GM06990 (cell line): Measurements from ENCODE around the gene ADCYAP1R1.

Source experiments
- DNase-seq: peaks from one replicate; pipeline ENCODE4 v3.0.0-alpha.2; 2011; ENCODE audit not compliant: insufficient read length; ENCODE audit errors: extremely low read depth
- H3K27me3 ChIP-seq: replicated peaks from 2 replicates; pipeline ENCODE4 v1.6.0; 2011; ENCODE audit warnings: low read length; ENCODE audit not compliant: control insufficient read depth, insufficient read depth
- H3K36me3 ChIP-seq: 2 replicates; pipeline ENCODE4 v1.5.1; 2011; ENCODE audit warnings: low read length; ENCODE audit not compliant: control insufficient read depth, insufficient read depth
- H3K4me3 ChIP-seq: replicated peaks from 2 replicates; pipeline ENCODE4 v1.5.1; 2011; ENCODE audit warnings: low read depth, mild to moderate bottlenecking, control low read depth, low read length
- TF ChIP-seq, protein P1 (sequence below): IDR thresholded peaks from 2 replicates; pipeline ENCODE4 v1.5.1; 2011; ENCODE audit warnings: low read length, control low read depth, mild to moderate bottlenecking, inconsistent platforms; ENCODE audit not compliant: insufficient read depth, poor library complexity, severe bottlenecking

Gene ADCYAP1R1

DNA sequence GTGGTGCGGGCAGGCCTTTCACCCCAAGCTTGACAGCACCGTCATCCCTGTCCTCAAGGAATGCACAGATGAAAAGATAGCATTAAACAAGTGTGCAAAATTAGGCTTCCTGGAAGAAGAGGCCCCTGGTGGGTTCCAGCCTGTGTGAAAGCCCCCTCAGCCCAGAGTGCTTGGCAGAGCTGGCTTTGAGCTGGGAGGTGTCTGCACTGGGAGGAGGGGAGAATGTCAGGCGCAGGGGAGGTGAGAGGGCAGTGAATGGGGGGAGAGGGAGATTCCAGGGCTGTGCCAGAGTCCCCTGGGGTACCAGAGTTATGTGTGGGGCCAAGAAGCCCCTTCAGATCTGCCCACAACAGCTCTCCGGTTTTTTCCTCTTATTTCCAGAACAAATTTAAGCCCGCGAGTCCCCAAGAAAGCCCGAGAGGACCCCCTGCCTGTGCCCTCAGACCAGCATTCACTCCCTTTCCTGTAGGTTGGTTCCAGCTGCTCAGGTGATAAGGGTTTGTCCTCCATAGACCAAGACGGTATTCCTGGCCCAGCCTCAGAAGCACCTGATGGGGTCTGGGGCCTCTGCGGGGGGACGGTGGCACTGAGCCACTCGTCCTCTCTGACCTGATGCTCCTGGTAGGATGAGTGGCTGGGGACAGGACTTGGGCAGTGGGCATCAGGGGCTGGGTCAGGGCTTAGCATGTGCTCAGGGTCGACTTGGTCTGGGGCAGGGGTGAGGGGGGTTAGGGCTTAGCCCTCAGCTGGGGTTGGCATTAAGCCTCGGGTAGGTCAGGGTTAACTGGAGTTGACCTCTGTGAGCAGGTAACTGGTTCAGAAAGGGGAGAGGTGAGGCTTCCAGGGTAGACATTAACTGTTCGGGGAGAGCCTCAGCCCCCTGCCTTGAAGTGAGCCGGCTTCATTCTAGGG lies 43.4 kb downstream of the ADCYAP1R1 start:
- Histone ChIP-seq H3K27me3 (no peaks in the 10 kb centered on the region; the same call in none of the 2 replicates), H3K4me3 (no peak overlapping the region), H3K36me3 (no peaks in the 10 kb centered on the region)
- no peak for DNase-seq
- TF ChIP-seq, protein P1, sequence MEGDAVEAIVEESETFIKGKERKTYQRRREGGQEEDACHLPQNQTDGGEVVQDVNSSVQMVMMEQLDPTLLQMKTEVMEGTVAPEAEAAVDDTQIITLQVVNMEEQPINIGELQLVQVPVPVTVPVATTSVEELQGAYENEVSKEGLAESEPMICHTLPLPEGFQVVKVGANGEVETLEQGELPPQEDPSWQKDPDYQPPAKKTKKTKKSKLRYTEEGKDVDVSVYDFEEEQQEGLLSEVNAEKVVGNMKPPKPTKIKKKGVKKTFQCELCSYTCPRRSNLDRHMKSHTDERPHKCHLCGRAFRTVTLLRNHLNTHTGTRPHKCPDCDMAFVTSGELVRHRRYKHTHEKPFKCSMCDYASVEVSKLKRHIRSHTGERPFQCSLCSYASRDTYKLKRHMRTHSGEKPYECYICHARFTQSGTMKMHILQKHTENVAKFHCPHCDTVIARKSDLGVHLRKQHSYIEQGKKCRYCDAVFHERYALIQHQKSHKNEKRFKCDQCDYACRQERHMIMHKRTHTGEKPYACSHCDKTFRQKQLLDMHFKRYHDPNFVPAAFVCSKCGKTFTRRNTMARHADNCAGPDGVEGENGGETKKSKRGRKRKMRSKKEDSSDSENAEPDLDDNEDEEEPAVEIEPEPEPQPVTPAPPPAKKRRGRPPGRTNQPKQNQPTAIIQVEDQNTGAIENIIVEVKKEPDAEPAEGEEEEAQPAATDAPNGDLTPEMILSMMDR, result no peak

DNA sequence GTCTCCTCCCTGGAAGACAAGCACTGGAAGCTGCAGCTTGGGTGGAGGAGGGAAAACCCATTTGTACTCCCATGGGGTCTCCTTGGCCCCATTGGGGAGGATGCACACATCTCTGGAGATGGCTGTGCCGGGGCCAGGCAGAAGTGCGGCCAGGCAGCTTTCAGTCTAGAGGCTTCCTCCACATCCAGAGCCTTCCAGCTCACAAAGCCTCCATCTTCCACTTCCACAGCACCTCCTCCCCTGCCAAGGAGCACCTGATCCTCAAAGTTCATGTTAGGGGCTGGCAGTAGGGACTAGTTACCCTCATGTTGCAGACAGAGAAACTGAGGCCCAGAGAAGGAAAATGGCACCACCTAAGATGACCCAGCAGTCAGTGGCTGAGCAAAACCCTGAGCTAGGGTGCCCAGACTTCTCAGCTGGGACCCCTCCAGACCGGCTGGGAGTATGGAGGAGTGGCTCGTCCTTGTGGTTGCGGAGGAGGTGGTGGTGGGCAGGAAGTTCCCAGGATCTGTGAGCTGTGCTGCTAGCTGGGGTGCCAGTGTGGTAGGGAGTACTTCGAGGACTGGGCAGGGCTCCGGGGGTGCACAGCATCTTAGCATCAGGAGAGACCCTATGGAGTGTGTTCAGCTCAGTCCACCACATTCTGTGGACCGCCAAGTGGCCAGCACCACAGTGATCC lies 44.2 kb downstream of the ADCYAP1R1 start:
- no peak overlapping the region for H3K4me3 ChIP-seq
- H3K27me3 ChIP-seq, result no peaks in the 10 kb centered on the region; the same call in none of the 2 replicates
- DNase-seq, result no peak
- TF ChIP-seq, protein P1, result no peak
- no peaks in the 10 kb centered on the region for H3K36me3 ChIP-seq

DNA sequence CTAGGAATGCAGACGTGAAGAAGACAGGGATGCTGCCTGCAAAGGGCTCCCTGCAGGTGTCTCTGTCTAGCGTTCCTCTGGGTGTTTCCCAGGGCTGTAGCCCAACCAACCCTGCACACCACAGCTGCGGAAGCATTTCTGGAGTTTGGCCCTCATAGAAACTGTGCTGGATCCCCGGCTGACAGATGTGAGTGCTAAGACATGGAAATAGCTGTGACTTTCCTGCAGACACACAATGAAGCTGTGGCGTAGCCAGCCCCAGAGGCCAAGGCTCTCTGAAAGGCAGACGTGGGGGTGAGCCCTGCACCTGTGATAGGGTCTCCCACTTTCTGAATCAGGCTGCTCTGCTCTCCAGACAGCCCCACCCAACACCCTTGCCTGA lies 44.8 kb downstream of the ADCYAP1R1 start:
- TF ChIP-seq, protein P1, result no peak
- no peak for DNase-seq
- Histone ChIP-seq H3K27me3 (peaks cover 2% of the 10 kb centered on the region), H3K4me3 (no peak overlapping the region), H3K36me3 (no peaks in the 10 kb centered on the region)

DNA sequence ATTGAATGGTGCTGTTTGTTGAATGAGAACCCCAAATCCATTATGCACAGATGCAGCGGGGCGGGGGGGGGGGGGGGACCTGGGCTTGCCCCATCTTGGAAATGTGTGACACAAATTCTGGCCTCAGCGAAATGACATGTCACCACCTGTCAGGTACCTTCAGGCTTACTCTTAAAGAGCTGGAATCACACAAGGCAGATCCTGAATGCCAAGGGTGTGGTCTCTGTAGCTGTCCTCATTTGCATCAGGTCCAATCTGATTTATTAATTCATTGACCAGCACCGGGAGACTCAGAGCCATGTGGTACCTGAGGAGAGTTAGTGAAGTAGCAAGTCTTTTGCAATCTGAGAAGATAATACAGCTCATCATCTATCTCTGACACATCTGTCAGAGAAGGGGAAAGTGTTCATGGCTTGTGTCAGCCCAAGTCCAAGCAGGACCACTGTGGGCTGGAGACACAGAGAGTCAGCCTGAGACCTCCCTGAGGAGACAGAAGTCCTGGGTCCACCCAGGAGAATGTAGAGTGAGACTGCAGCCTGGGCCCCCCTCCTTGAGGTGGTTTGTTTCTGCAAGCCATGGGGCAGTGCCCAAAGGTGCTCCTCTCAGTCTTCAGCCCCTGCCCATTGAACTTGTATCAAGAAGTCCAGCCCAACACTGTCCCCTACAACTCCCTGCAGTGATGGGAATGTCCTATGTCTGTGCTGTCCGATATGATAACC lies 46.7 kb downstream of the ADCYAP1R1 start:
- DNase-seq, result no peak
- Histone ChIP-seq H3K36me3 (no peaks in the 10 kb centered on the region), H3K4me3 (no peak overlapping the region), H3K27me3 (peaks cover 2% of the 10 kb centered on the region; the same call in 1 of the 2 replicates)
- TF ChIP-seq, protein P1, result no peak

DNA sequence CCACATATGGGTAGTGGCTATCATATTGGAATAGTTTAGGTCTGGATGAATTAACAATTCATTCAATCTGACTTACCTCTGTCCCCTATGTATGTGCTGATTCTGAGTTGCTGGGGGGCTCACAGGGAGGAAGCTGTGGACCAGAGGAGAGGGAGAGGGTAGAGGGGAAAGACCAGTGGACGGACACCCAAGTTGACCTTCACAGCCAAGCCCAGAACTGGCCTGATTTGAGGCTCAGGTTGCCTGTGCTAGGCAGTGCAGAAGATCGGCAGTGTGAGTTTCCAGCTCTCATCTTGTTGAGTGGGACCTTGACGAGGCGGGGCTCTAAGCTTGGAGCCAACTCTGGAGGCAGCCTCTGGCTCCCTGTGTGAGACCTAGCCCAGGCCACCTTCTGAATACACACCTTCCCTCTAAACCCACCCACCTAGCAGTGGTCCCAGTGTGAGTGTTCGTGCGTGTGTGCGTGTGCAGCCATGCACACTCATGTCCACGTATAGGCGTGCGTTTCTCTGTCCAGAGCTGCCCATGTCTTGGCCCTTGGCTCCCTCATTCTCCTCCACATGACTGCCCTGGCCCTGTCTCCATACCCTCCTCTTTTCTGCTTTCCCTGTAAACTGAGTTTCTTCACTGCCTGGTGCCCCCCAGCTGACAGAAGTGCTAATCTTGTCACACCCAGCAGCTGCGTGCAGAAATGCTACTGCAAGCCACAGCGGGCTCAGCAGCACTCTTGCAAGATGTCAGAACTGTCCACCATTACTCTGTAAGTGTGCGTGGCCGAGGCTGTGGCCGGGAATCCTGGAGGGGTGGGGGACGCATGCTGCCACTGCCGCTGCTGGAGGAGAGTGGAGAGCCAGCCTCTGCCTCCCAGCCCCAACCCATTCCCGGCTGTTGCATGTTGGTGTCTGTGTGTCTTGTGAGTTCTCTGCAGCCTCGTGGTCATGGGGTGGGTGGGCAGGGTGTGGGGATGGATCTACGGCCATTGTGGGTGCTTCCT lies 47.6 kb downstream of the ADCYAP1R1 start:
- DNase-seq, result no peak
- no peaks in the 10 kb centered on the region for H3K36me3 ChIP-seq
- H3K4me3 ChIP-seq, result no peak overlapping the region
- TF ChIP-seq, protein P1, result no peak
- peaks cover 2% of the 10 kb centered on the region; the same call in 1 of the 2 replicates for H3K27me3 ChIP-seq
